Psoas muscle (tissue), 8 donors: ENCODE measurements around the gene SV2B. TPM values are rescaled to one million over a fixed set of nuclear protein-coding genes. Genes with fewer than 3 reads are reported as not detected.

ENCODE experiments used
- ATAC-seq, 4 donors: fragments of 200-7000 bp; cut with Tn5 transposase; one replicate each; pipeline ENCODE4 v1.9.1; 2020; ENCODE audit warnings: moderate library complexity in 3 of 4, mild to moderate bottlenecking in 2 of 4
- DNase-seq, 2 donors: peaks; one replicate each; pipeline ENCODE4 v3.0.0-alpha.2; 2020
- H3K27ac ChIP-seq: fragments of 200-600 bp; one replicate; pipeline ENCODE4 v1.8.0; 2022
- H3K27me3 ChIP-seq, 3 donors: fragments of 200-600 bp in 1 of 3; one replicate each; pipeline versions ENCODE4 v1.6.1 to v1.8.0; 2013 to 2022; ENCODE audit warnings: low read length in 2 of 3, mild to moderate bottlenecking in 2 of 3, moderate library complexity in 1 of 3; ENCODE audit not compliant: insufficient read depth in 3 of 3
- H3K36me3 ChIP-seq, 2 donors: fragments of 200-600 bp in 1 of 2; one replicate each; pipeline versions ENCODE4 v1.6.1 to v1.8.0; 2013 to 2022; ENCODE audit warnings: low read depth in 1 of 2, mild to moderate bottlenecking in 1 of 2, moderate library complexity in 1 of 2; ENCODE audit not compliant: insufficient read depth in 1 of 2
- H3K4me1 ChIP-seq: fragments of 200-600 bp; one replicate; pipeline ENCODE4 v1.8.0; 2022
- H3K4me3 ChIP-seq: fragments of 200-600 bp; one replicate; pipeline ENCODE4 v1.8.0; 2022; ENCODE audit warnings: mild to moderate bottlenecking
- H3K9me3 ChIP-seq: fragments of 200-600 bp; one replicate; pipeline ENCODE4 v1.8.0; 2022
- CTCF ChIP-seq: fragments of 200-600 bp; IDR thresholded peaks from one replicate; pipeline ENCODE4 v1.8.0; 2022; ENCODE audit warnings: antibody characterized with exemption
- WGBS, 3 donors: extraction: QIAGEN DNeasy Blood & Tissue Kit; methylation state at CpG; one replicate each; pipeline versions ENCODE4 v1.1.6 to v1.1.7; 2013; 5-methylcytosine and 5-hydroxymethylcytosine counted together
- intact Hi-C, 2 donors: fragments of 100-400 bp; cut with DNase I; formaldehyde crosslinking; loops; one replicate each; pipeline versions ENCODE4 v1.11.0 to v1.14.2; 2022
- polyA plus RNA-seq, 3 donors: library from polyadenylated mRNA; stranded (reverse); fragments of 200-250 nt; gene quantifications; one replicate each; pipeline ENCODE4 v1.2.3, GENCODE V29; 2013
- total RNA-seq, 4 donors: library from RNA; stranded (reverse); fragmentation: NEBNext Ultra II Directional in 2 of 4; extraction: Animal tissue kit (Norgen Biotek cat#: 25700) in 2 of 4; gene quantifications; one replicate each; pipeline versions ENCODE4 v1.2.1 to v1.2.4, GENCODE V29; 2021 to 2023
- donor health status: healthy with polysubstance abuse.
- donor health status: DM: no; HTN: no; CAD: no; lungs with moderate emphysema.
- donor health status: Bipolar disorder and iron deficiency.
- donor health status: healthy.
- donor health status: DM: yes; HTN: yes; CAD: no.
- donor health status: DM: no; HTN: no; CAD: no.
- donor health status: DM: no; HTN: no; CAD: no.
- donor health status: DM: yes; HTN: yes; CAD: no.

SV2B gene
- total and polyA plus RNA-seq, 7 donors = 0.25 to 10.1 (median 2.1) TPM

DNA sequence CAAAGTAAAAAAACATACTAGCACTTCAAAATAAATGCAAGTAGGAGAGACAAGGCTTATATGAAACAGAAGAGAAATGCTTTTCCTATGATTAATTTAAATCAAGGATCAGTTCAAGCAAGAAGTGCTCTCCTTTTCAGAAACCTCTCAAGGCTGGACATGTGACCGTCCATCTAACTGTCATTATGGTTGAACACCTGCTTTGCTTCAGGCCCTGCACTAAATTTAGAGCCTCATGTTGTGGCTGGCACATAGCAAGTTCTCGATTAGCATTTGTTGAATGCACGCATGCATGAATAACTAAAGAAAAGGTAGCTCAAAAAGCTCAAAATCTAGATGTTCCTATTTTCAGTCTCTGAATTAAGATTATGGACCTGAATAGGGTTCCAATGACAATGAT lies 82.0 kb downstream of the SV2B start:
- ATAC-seq (no peak), DNase-seq (no peak)
- no peaks in the 10 kb centered on the region for H3K4me1 ChIP-seq
- no peaks in the 10 kb centered on the region for H3K36me3 ChIP-seq
- no peak overlapping the region for H3K4me3 ChIP-seq
- H3K27ac ChIP-seq = no peak overlapping the region
- no peaks in the 10 kb centered on the region for H3K9me3 ChIP-seq
- 57 to 80% (median 64%) methylated on average over 3 of the region's 3 CpGs for WGBS, 3 donors
- intact Hi-C loops = no loop called here
- no peak for TF ChIP-seq CTCF
- no peaks in the 10 kb centered on the region for H3K27me3 ChIP-seq

DNA sequence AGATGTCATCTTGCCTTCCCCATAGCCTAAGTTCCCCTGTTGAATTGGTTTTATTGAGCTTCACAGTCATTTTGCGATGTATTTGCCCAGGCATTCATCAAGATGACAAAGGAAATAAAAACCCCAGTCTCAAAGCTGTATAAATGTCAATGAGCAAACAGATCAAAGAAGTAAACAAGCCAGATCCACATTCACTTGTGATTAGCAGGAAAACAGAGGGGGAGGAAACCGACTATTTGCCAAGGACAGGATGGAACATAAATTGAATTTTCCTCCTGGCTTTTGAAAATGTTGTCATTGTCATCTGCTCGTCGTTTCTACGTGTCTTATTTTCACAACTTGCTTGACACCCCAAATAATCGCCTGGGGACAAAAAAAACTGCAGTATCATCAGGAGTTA lies 83.5 kb downstream of the SV2B start:
- Histone ChIP-seq H3K9me3 (no peaks in the 10 kb centered on the region), H3K27ac (no peak overlapping the region), H3K27me3 (no peaks in the 10 kb centered on the region), H3K4me1 (no peaks in the 10 kb centered on the region), H3K36me3 (no peaks in the 10 kb centered on the region), H3K4me3 (no peak overlapping the region)
- no peak for ATAC-seq
- no peak for TF ChIP-seq CTCF
- intact Hi-C loops = no loop called here
- no peak for DNase-seq
- 27 to 35% (median 27%) methylated on average over 6 of the region's 6 CpGs for WGBS, 3 donors

DNA sequence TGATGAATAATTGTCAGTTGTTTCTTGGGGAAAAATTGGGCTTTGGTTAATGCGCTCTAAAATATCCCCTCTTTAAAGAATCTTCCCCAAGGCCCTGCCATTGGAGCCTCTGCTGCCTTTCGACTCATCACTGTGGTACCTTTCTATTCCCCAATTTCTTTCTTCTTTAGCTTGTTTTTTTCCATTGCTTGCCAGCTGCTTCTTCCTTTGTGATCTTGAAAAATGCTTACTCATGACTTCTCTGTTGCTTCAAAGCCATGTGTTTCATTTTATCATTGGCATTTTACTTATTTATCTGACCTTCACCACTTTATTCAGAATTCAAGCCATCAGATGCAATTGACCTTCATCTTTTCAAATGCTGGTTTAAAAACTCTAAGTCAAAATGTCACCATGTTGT lies 84.4 kb downstream of the SV2B start:
- Histone ChIP-seq H3K27ac (no peak overlapping the region), H3K4me3 (no peak overlapping the region), H3K36me3 (no peaks in the 10 kb centered on the region), H3K9me3 (no peaks in the 10 kb centered on the region), H3K4me1 (no peaks in the 10 kb centered on the region), H3K27me3 (no peaks in the 10 kb centered on the region)
- DNase-seq = no peak
- no peak for ATAC-seq
- WGBS, 3 donors = 87 to 98% (median 91%) methylated on average over 2 of the region's 2 CpGs
- intact Hi-C loops = no loop called here
- no peak for TF ChIP-seq CTCF

GRCh38 chr15:91186904-91187656 lies 87.0 kb downstream of the SV2B start:
- no peak for TF ChIP-seq CTCF
- Histone ChIP-seq H3K27me3 (no peaks in the 10 kb centered on the region), H3K4me3 (no peak overlapping the region), H3K36me3 (no peaks in the 10 kb centered on the region), H3K4me1 (no peaks in the 10 kb centered on the region), H3K27ac (no peak overlapping the region), H3K9me3 (no peaks in the 10 kb centered on the region)
- no peak for DNase-seq
- no peak for ATAC-seq
- intact Hi-C loops = no loop called here
- WGBS, 3 donors = 43 to 52% (median 51%) methylated on average over 6 of the region's 6 CpGs

DNA sequence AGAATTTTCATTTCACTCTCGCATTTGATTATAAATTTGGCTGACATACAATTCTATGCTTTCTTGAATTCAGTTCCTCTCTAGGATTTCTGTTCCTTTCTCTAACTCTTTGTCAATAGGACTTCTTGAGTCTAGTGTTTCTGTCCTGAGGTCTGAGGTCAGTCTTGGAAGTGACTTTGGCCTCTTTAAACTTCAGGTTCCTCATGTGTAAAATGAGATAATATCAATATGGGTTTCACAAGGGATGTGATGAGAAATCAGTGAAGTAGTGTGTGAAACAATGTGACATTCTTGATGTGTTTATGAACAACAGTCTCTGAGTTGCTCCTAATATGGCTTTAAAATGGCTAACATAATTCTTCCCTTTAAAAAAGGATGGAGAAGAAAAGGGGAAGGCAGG lies 92.2 kb downstream of the SV2B start:
- no peak overlapping the region for H3K4me3 ChIP-seq
- H3K27ac ChIP-seq = no peak overlapping the region
- TF ChIP-seq CTCF = no peak
- DNase-seq (no peak), ATAC-seq (no peak)
- no peaks in the 10 kb centered on the region for H3K4me1 ChIP-seq
- intact Hi-C loops = loop anchor here in 1 of 2 donors (10.0 kb wide), 1 partner anchor 47 kb away; no protein-coding TSS in a partner anchor
- no peaks in the 10 kb centered on the region for H3K9me3 ChIP-seq
- H3K36me3 ChIP-seq = no peaks in the 10 kb centered on the region
- WGBS, 3 donors = 72 to 80% (median 73%) methylated on average over 1 of the region's 1 CpG
- H3K27me3 ChIP-seq = no peaks in the 10 kb centered on the region
